GM23338 (cell line): ENCODE measurements around the gene MEGF9. TPM values are rescaled to one million over a fixed set of nuclear protein-coding genes. Genes with fewer than 3 reads are reported as not detected.

Source experiments
- ATAC-seq: fragments of 200-7000 bp; cut with Tn5 transposase; 3 replicates; pipeline ENCODE4 v1.9.1; 2020
- DNase-seq: peaks from one replicate; pipeline ENCODE4 v3.0.0-alpha.2; 2015; ENCODE audit warnings: low spot score
- H2AFZ ChIP-seq: fragments of 200-600 bp; sonication (generic); 2 replicates; pipeline ENCODE4 v1.8.0; 2016; ENCODE audit warnings: antibody characterized with exemption, mild to moderate bottlenecking, moderate library complexity
- H3F3A ChIP-seq: fragments of 200-600 bp; sonication (generic); replicated peaks from 2 replicates; pipeline ENCODE4 v1.8.0; 2017; ENCODE audit warnings: antibody characterized with exemption, mixed run types, low read depth
- H3K27ac ChIP-seq: fragments of 200-600 bp; sonication (generic); 2 replicates; pipeline ENCODE4 v1.6.1; 2016; ENCODE audit warnings: low read depth
- H3K27me3 ChIP-seq: fragments of 200-600 bp; sonication (generic); 2 replicates; pipeline ENCODE4 v1.8.0; 2016; ENCODE audit warnings: mild to moderate bottlenecking, mixed run types, moderate library complexity; ENCODE audit not compliant: insufficient read depth
- H3K36me3 ChIP-seq: fragments of 200-600 bp; sonication (generic); 2 replicates; pipeline ENCODE4 v1.8.0; 2016; ENCODE audit warnings: mild to moderate bottlenecking; ENCODE audit not compliant: insufficient read depth
- H3K4me1 ChIP-seq: fragments of 200-600 bp; sonication (generic); 2 replicates; pipeline ENCODE4 v1.8.0; 2016; ENCODE audit warnings: mild to moderate bottlenecking, moderate library complexity; ENCODE audit not compliant: insufficient read depth
- H3K4me2 ChIP-seq: fragments of 200-600 bp; sonication (generic); 2 replicates; pipeline ENCODE4 v1.7.1; 2017; ENCODE audit warnings: mixed run types
- H3K4me3 ChIP-seq: fragments of 200-600 bp; sonication (generic); 2 replicates; pipeline ENCODE4 v1.6.1; 2016; ENCODE audit warnings: mixed run types
- H3K79me2 ChIP-seq: fragments of 200-600 bp; sonication (generic); replicated peaks from 2 replicates; pipeline ENCODE4 v1.8.0; 2017; ENCODE audit warnings: mild to moderate bottlenecking; ENCODE audit not compliant: insufficient read depth
- H3K9me2 ChIP-seq: fragments of 200-600 bp; sonication (generic); 2 replicates; pipeline ENCODE4 v1.8.0; 2017; ENCODE audit not compliant: insufficient read depth
- H4K20me1 ChIP-seq: fragments of 200-600 bp; sonication (generic); replicated peaks from 2 replicates; pipeline ENCODE4 v1.8.0; 2017; ENCODE audit warnings: mild to moderate bottlenecking; ENCODE audit not compliant: insufficient read depth
- H3K27ac Mint-ChIP-seq: 2 replicates; pipeline ENCODE4 v1.8.0; 2020; ENCODE audit warnings: inconsistent platforms, mild to moderate bottlenecking, moderate library complexity, mixed read lengths
- H3K27me3 Mint-ChIP-seq: 3 replicates; pipeline ENCODE4 v1.8.0; 2022; ENCODE audit warnings: low read depth, mild to moderate bottlenecking, moderate library complexity, mixed read lengths, inconsistent platforms; ENCODE audit not compliant: insufficient read depth, poor library complexity
- H3K36me3 Mint-ChIP-seq: 3 replicates; pipeline ENCODE4 v1.8.0; 2021; ENCODE audit warnings: low read depth, mild to moderate bottlenecking, inconsistent platforms, moderate library complexity, mixed read lengths
- H3K4me1 Mint-ChIP-seq: 3 replicates; pipeline ENCODE4 v1.8.0; 2020; ENCODE audit warnings: mild to moderate bottlenecking, inconsistent platforms, mixed read lengths
- H3K4me3 Mint-ChIP-seq: 3 replicates; pipeline ENCODE4 v1.8.0; 2021; ENCODE audit warnings: moderate library complexity, mild to moderate bottlenecking, inconsistent platforms, mixed read lengths
- H3K9me3 Mint-ChIP-seq: 3 replicates; pipeline ENCODE4 v1.8.0; 2020; ENCODE audit warnings: moderate library complexity, mild to moderate bottlenecking, inconsistent platforms, mixed read lengths
- CREB1 ChIP-seq: fragments of 250-450 bp; sonication (Bioruptor Pico); IDR thresholded peaks from 2 replicates; pipeline ENCODE4 v1.5.0; 2020; ENCODE audit warnings: low read depth, mild to moderate bottlenecking, moderate library complexity
- CTCF ChIP-seq, 2 experiments: fragments of 200-600 bp in 1 of 2; sonication (generic) in 1 of 2; conservative IDR thresholded peaks; 2 replicates each; pipeline versions ENCODE4 v1.5.1 to v1.6.1; 2016 to 2017; ENCODE audit warnings: antibody characterized with exemption in 2 of 2, low read depth in 2 of 2, mild to moderate bottlenecking in 2 of 2, moderate library complexity in 1 of 2
- EZH2 ChIP-seq: fragments of 200-600 bp; sonication (generic); IDR thresholded peaks from one replicate; pipeline ENCODE4 v1.8.0; 2017; ENCODE audit warnings: antibody characterized with exemption, mild to moderate bottlenecking, low read depth; ENCODE audit not compliant: unreplicated experiment
- EZH2phosphoT487 ChIP-seq: fragments of 200-600 bp; sonication (generic); IDR thresholded peaks from one replicate; pipeline ENCODE4 v1.8.1; 2018; ENCODE audit warnings: antibody characterized with exemption; ENCODE audit not compliant: unreplicated experiment
- JUNB ChIP-seq: IDR thresholded peaks from one replicate; pipeline ENCODE4 v1.6.1; 2016; ENCODE audit warnings: antibody characterized with exemption; ENCODE audit not compliant: unreplicated experiment
- NANOG ChIP-seq: IDR thresholded peaks from 2 replicates; pipeline ENCODE4 v1.6.1; 2016; ENCODE audit warnings: antibody characterized with exemption, borderline replicate concordance
- POLR2AphosphoS5 ChIP-seq: IDR thresholded peaks from 2 replicates; pipeline ENCODE4 v1.6.1; 2016; ENCODE audit warnings: antibody characterized with exemption, low read depth
- REST ChIP-seq: IDR thresholded peaks from one replicate; pipeline ENCODE4 v1.6.1; 2018; ENCODE audit warnings: antibody characterized with exemption; ENCODE audit not compliant: unreplicated experiment
- STAT1 ChIP-seq: IDR thresholded peaks from one replicate; pipeline ENCODE4 v1.6.1; 2016; ENCODE audit warnings: antibody characterized with exemption; ENCODE audit not compliant: unreplicated experiment
- ZNF114 ChIP-seq: fragments of 250-450 bp; sonication (Bioruptor Pico); IDR thresholded peaks from 2 replicates; pipeline ENCODE4 v1.5.0; 2020; ENCODE audit warnings: mild to moderate bottlenecking, moderate library complexity
- ZNF331 ChIP-seq: fragments of 250-450 bp; sonication (Bioruptor Pico); IDR thresholded peaks from 2 replicates; pipeline ENCODE4 v1.5.0; 2020; ENCODE audit warnings: low read depth, mild to moderate bottlenecking, moderate library complexity
- polyA plus RNA-seq: library from polyadenylated mRNA; unstranded; fragments of >200 nt; fragmentation: Nextera tagmentation; extraction: Ambion mirVana; gene quantifications from 2 replicates; pipeline ENCODE4 v1.2.1, GENCODE V29; 2016
- total RNA-seq: library from RNA; depleted of rRNA; stranded (reverse); fragments of >200 nt; shearing (Covaris generic); gene quantifications from 2 replicates; pipeline ENCODE4 v1.2.3, GENCODE V29; 2014
- TF ChIP-seq, protein P1 (sequence below): IDR thresholded peaks from 2 replicates; pipeline ENCODE4 v1.6.1; 2016; ENCODE audit warnings: antibody characterized with exemption
- TF ChIP-seq, protein P2 (sequence below): fragments of 250-450 bp; sonication (Bioruptor Pico); IDR thresholded peaks from 2 replicates; pipeline ENCODE4 v1.5.0; 2020; ENCODE audit warnings: mild to moderate bottlenecking, moderate library complexity

Gene MEGF9
- total and polyA plus RNA-seq, 2 experiments from 2014 or later, result 0.87 to 1.6 TPM

GRCh38 chr9:120659209-120659608, 55.1 kb downstream of the MEGF9 start:
- no peaks in the 10 kb centered on the region for H3K4me1 Mint-ChIP-seq
- no peak overlapping the region for H3K27ac Mint-ChIP-seq
- H3K27me3 Mint-ChIP-seq, result peaks cover 3% of the 10 kb centered on the region

More at GRCh38 chr9:120659209-120659608, 55.1 kb downstream of the MEGF9 start:
- Histone ChIP-seq H3K9me2 (no peaks in the 10 kb centered on the region), H3K4me1 (no peaks in the 10 kb centered on the region), H3K27ac (no peak overlapping the region), H3K4me2 (no peak overlapping the region), H3K79me2 (no peaks in the 10 kb centered on the region), H3K4me3 (no peak overlapping the region), H2AFZ (no peak overlapping the region), H3K27me3 (no peaks in the 10 kb centered on the region), H4K20me1 (0 out of 2 replicates have a peak, but pooled peaks cover 4% of the 10 kb centered on the region), H3K36me3 (no peaks in the 10 kb centered on the region), H3F3A (no peaks in the 10 kb centered on the region)
- Mint-ChIP-seq H3K4me3 (no peak overlapping the region), H3K36me3 (no peaks in the 10 kb centered on the region), H3K9me3 (no peaks in the 10 kb centered on the region)
- TF ChIP-seq, protein P1, sequence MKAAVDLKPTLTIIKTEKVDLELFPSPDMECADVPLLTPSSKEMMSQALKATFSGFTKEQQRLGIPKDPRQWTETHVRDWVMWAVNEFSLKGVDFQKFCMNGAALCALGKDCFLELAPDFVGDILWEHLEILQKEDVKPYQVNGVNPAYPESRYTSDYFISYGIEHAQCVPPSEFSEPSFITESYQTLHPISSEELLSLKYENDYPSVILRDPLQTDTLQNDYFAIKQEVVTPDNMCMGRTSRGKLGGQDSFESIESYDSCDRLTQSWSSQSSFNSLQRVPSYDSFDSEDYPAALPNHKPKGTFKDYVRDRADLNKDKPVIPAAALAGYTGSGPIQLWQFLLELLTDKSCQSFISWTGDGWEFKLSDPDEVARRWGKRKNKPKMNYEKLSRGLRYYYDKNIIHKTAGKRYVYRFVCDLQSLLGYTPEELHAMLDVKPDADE, result no peak
- TF ChIP-seq EZH2, result no peak
- TF ChIP-seq ZNF114 (CRISPR knock-in tag), result no peak
- no peak for TF ChIP-seq NANOG
- no peak for TF ChIP-seq CREB1 (CRISPR knock-in tag)
- no peak for TF ChIP-seq JUNB
- no peak for TF ChIP-seq POLR2AphosphoS5
- no peak for TF ChIP-seq ZNF331 (CRISPR knock-in tag)
- TF ChIP-seq, protein P2, sequence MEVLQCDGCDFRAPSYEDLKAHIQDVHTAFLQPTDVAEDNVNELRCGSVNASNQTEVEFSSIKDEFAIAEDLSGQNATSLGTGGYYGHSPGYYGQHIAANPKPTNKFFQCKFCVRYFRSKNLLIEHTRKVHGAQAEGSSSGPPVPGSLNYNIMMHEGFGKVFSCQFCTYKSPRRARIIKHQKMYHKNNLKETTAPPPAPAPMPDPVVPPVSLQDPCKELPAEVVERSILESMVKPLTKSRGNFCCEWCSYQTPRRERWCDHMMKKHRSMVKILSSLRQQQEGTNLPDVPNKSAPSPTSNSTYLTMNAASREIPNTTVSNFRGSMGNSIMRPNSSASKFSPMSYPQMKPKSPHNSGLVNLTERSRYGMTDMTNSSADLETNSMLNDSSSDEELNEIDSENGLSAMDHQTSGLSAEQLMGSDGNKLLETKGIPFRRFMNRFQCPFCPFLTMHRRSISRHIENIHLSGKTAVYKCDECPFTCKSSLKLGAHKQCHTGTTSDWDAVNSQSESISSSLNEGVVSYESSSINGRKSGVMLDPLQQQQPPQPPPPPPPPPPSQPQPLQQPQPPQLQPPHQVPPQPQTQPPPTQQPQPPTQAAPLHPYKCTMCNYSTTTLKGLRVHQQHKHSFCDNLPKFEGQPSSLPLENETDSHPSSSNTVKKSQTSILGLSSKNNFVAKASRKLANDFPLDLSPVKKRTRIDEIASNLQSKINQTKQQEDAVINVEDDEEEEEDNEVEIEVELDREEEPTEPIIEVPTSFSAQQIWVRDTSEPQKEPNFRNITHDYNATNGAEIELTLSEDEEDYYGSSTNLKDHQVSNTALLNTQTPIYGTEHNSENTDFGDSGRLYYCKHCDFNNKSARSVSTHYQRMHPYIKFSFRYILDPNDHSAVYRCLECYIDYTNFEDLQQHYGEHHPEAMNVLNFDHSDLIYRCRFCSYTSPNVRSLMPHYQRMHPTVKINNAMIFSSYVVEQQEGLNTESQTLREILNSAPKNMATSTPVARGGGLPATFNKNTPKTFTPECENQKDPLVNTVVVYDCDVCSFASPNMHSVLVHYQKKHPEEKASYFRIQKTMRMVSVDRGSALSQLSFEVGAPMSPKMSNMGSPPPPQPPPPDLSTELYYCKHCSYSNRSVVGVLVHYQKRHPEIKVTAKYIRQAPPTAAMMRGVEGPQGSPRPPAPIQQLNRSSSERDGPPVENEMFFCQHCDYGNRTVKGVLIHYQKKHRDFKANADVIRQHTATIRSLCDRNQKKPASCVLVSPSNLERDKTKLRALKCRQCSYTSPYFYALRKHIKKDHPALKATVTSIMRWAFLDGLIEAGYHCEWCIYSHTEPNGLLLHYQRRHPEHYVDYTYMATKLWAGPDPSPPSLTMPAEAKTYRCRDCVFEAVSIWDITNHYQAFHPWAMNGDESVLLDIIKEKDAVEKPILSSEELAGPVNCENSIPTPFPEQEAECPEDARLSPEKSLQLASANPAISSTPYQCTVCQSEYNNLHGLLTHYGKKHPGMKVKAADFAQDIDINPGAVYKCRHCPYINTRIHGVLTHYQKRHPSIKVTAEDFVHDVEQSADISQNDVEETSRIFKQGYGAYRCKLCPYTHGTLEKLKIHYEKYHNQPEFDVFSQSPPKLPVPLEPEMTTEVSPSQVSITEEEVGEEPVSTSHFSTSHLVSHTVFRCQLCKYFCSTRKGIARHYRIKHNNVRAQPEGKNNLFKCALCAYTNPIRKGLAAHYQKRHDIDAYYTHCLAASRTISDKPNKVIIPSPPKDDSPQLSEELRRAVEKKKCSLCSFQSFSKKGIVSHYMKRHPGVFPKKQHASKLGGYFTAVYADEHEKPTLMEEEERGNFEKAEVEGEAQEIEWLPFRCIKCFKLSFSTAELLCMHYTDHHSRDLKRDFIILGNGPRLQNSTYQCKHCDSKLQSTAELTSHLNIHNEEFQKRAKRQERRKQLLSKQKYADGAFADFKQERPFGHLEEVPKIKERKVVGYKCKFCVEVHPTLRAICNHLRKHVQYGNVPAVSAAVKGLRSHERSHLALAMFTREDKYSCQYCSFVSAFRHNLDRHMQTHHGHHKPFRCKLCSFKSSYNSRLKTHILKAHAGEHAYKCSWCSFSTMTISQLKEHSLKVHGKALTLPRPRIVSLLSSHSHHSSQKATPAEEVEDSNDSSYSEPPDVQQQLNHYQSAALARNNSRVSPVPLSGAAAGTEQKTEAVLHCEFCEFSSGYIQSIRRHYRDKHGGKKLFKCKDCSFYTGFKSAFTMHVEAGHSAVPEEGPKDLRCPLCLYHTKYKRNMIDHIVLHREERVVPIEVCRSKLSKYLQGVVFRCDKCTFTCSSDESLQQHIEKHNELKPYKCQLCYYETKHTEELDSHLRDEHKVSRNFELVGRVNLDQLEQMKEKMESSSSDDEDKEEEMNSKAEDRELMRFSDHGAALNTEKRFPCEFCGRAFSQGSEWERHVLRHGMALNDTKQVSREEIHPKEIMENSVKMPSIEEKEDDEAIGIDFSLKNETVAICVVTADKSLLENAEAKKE (CRISPR knock-in tag), result no peak
- no peak for TF ChIP-seq EZH2phosphoT487
- TF ChIP-seq REST, result no peak
- no peak for TF ChIP-seq CTCF (conservative IDR thresholded peaks at IDR 0.05; ENCODE audit: low read depth in 2 of 2)
- no peak for TF ChIP-seq STAT1
- ATAC-seq (no peak), DNase-seq (no peak)
